Stimulated activated CD8-positive, alpha-beta memory T cell treated with anti-CD3 and anti-CD28 coated beads, Interleukin-4, amount 100 ng/mL, for 1 hour (primary cell): ENCODE results near the gene EXOC4.

Experiments
- DNase-seq, 2 donors: peaks; one replicate each; pipeline ENCODE4 v3.0.0-alpha.2; 2020; ENCODE audit warnings: low read depth in 2 of 2, low spot score in 1 of 2

EXOC4 gene

DNA sequence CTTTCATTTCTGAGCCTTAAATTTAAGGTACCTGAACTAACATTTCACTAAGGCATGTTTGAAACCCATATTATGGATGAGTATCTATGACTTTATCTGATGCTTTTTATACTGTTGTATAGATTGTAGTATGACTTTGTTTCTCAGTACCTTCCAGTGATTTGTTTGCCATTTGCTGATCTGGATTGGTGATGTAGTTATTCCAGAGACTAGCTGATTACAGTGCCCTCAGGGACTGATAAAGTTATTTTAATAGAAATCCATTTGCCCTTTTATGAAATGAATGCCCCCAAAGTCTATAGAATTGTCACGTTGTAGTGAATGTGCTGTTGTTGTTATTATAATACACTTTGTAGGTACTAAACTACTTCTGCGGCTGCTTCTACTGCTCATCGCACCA, 488.8 kb downstream of the EXOC4 start:
- DNase-seq: no peak

DNA sequence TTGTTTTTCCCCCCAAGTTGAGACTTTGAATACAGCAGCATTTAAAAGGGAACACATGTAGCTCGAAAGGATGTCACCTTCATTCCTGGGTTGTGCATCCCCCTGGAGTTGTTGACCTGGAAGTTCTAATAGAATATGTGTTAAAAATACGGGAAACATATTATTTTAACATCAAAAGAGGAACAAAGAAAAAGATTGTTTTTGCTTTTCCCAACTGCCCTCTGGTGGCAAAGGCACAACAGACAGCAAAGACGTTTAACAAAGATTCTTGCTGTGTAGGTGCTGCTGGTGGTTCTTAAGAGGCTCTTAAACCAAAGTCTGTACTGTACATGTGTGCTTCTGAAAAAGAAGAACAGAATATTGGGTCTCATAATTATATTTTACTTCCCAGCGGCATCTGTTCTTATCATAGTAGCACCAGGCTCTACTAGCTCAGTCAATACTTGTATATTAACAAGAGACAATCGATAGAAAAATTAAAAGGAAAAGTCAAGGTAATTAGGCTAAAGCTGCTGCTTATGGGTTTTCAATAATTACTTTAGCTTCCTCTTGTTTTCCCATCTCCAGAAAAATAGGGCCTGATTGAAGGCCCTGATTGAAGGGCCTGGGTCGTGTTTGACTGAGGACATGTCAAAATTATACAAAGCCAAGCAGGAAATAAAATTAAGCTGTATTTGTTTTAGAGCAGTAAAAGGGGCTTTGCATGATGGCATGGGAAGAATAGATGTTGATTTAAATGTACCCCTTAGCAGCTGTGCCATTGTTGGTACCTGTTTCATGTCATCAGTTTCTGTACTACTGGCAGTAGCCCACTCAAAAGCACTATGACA, 490.0 kb downstream of the EXOC4 start:
- no peak for DNase-seq

GRCh38 chr7:133744451-133744850, 491.6 kb downstream of the EXOC4 start:
- DNase-seq: no peak

DNA sequence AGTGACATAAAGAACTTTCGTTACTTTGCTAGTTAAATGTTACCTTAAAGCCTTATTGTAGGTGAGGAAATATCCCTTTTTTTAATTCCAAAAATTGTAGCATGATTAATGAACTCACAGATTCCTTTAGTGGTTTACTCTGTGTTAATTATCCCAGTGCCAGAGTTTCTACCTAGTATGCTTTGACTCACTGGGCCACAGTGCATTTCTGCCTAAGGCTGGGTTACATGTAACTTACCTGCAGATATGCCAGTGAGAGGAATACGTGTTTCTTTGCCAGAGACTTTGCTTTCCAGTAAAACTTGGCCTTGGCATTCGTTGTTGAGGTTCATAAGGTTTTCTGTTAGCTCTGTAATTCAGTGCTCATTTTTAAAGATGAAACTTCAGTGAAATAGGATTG, 493.4 kb downstream of the EXOC4 start:
- no peak for DNase-seq

DNA sequence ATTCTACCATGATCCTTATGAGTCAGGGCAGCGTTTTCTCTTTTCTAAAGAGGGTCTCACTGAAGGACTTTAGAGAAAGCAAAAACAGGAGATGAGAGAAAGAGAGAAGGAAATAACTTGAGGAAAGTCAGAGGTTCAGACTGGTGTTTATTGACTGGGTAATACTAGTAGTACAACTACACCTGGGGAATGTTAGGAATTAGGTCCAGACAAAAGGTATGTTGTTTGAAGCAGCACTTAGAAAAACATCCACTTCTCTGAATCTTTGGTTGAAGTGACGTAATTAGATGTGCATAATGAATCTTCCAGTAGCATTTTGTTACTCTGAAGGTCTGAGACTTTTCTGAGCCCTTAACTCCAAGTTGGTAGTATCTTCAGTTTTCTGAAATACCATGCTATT, 494.0 kb downstream of the EXOC4 start:
- no peak for DNase-seq

DNA sequence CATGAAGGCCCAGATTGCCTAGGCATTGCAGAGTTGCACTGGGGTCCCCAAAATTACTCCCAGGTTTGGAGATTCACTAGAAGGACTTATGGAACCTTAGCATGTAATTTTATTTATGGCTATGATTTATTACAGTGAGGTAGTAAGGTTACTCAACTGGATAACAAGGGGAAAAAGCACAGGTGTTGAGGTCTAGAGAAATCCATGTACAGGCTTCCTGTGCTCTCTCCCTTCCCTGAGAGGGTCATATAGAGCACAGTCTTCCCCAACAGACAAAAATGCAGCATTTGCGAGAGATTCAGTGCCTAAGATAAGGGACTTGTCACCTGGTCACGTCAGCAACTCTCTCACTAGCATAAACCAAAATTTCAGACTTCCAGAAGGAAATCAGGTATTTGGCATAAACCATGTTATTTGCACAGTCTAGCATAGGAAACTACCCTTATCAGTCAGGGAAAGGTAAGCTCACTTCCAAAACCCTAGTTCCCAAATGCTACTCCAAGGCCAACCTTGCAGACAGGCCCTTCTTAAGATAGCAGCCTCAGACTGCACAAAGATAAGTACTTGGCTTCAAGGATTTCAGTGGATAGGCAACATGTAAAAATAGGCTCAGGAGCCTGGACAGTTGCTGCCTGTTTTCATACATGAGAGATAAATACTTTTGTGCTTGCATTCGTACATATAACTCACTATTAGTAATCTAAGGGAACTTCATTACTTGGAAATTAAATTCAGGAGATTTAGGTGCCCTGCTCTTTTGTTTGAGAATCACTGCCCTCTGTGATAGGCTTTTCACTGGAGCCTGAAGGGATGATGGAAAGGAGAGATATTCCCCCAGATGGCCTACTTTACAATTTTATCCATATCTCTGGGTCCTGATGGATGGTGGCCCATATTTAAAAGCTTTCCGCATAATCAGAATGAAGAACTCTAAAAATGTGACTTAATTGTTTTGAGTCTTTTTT, 495.8 kb downstream of the EXOC4 start:
- DNase-seq: no peak

- DNase-seq: no peak
Measured at GRCh38 chr7:133750287-133750686, 497.4 kb downstream of the EXOC4 start.

DNA sequence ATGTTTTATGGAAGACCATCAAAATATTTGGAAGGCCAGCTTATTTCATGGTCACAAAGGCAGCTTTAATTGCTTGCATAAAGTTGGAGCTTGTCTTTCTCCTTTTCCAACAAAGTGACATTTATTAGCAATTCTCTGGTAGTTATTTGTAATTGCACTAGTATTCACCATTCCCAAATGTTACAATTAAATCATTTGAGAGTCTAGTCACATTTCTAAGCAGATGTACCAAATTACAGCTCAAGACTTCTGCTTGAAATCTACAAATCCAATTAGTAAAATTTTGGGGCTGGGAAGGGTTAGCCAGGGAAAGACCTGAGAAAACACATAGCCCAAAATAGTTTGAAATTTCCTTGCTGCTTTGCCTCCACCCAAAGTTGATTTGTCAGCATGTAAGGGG, 498.2 kb downstream of the EXOC4 start:
- no peak for DNase-seq

DNA sequence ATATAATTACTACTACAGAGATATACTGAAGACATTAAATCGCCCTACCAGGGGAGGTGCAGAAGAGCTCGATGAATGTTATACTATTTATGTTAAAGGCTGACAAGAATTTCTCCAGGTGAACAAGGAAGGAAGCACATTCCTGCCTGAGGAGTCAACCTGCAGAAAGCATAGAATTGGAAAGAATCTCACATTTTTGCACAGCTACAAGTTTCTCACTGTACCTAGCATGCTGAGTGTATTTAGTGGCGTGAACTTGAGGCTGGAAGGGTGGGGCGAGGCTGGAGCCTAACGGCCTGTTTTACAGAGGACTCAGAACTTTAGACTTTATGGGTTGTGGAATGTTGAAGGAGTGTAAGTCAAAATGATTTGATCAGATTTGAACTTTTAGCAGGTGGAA, 500.6 kb downstream of the EXOC4 start:
- DNase-seq: no peak

- DNase-seq: no peak
Measured at GRCh38 chr7:133754708-133755107, 501.8 kb downstream of the EXOC4 start.

- DNase-seq: no peak
Measured at GRCh38 chr7:133755901-133756300, 503.0 kb downstream of the EXOC4 start.

GRCh38 chr7:133761443-133761842, 508.6 kb downstream of the EXOC4 start:
- DNase-seq: no peak

DNA sequence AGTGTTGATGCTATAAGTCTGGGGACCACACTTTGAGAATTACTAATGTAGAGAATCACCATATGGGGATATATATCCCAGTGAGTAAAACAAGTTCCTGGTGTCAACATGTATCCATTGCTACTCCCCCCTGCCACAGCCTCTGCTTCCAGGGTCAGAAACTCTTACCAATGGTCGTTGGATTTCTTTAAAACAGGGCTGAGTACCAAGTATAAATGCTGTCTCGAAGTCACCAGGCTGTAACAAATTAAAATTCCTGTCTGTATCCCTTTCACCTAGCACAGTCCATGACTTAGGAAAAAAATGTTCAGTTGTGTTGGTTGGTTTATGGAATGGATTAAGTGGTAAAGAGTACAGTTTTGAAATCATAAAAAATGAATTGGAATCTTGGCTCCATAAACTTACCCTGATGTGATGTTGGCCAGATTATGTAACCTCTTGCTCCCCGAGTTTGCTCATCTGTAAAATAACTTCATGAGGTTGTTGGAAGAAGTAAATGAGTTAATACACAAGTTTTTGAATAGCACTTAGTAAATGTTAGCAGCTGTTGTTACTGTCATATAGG, 510.3 kb downstream of the EXOC4 start:
- no peak for DNase-seq

DNA sequence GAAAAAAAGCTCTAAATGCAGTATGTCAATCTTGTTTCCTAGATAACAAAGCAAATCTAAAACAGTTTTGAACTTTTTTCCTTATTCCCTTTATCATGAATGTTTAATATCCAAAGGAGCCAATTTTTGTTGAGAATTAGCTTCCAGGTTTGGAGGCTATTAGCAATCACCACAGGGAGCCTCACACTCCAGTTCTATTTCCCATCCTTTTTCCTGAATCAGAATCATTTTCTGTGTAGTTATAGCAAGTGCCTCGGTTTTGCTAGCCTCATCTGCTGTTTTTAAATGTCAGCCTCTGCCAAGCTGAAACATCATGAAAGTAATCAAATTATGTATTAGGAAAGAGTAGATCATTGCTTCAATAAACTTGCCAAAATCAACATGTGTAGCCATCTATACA, 516.8 kb downstream of the EXOC4 start:
- no peak for DNase-seq

- no peak for DNase-seq
Measured at GRCh38 chr7:133770863-133771492, 518.1 kb downstream of the EXOC4 start.

GRCh38 chr7:133771788-133772419, 519.0 kb downstream of the EXOC4 start:
- DNase-seq: no peak

DNA sequence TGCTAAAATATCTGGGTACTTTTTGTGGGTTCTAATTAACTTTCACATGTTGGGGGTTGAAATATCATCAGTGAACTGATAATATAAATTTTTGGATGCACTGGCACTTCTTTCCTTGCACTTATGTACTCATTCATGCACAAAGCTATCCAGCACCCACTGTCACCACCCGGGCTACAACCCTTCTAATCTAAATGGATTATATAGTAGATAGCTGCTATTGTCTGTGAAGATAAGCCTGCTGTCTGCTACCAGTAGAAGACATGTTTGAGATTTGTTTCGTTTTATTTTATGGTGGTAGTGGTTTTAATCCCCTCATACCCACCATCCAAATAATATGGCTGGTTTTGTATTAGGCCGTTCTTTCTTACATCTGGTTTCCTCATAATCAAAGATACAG, 520.7 kb downstream of the EXOC4 start:
- no peak for DNase-seq

- no peak for DNase-seq
Measured at GRCh38 chr7:133775201-133775600, 522.3 kb downstream of the EXOC4 start.

DNA sequence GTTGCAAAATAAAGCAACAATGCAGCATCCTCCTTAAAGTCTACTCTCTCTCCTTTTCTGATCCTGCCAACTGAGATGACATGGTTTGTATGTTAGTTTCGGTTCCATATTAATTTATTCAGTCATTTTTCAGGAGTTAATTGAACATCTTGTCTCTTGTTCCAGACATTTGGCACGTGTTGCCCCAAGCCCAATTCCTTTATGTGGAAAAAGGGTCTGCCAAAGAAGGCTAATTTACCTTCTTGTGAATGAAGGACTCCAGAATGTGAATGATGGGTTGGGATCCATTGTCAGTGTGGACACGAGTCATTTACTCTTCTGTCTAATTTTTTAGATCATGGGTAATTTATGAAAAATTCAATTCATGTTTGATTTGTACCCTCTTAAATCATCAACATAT, 523.4 kb downstream of the EXOC4 start:
- DNase-seq: no peak

- DNase-seq: no peak
Measured at GRCh38 chr7:133777701-133778100, 524.8 kb downstream of the EXOC4 start.

DNA sequence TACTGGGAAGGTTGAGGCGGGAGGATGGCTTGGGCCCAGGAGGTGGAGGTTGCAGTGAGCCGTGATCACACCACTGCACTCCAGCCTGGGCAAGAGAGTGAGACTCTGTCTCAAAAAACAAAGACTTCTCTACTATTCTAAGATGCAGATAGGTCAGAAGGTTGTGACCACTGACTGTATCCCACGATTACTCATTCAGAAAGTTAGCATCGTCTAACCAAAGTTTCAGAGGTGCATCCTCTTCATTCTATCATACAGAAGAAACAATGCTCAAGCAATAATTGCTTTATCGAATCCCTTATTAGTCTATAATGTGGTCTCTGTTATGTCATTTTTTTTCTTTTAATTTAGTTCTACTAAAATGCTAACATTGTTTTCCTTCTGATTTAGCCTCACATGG, 525.6 kb downstream of the EXOC4 start:
- DNase-seq: no peak
